ENCODE results near the gene ZNF444.

GRCh38 chr19:56159009-56159559, 18.0 kb downstream of the ZNF444 start:
- no peak for TF ChIP-seq CTCF (IDR thresholded peaks at IDR 0.05)
- TF ChIP-seq POLR2A (IDR thresholded peaks at IDR 0.05), result no peak

Measured in esophagus squamous epithelium (tissue), 4 donors.